ENCODE data around the gene CCDC112.
"Not testable (repeated sequence)": the region's sequence is repeated elsewhere in the genome, so short reads cannot be mapped to it uniquely, and the experiment has no call there.

CCDC112 gene, protein sequence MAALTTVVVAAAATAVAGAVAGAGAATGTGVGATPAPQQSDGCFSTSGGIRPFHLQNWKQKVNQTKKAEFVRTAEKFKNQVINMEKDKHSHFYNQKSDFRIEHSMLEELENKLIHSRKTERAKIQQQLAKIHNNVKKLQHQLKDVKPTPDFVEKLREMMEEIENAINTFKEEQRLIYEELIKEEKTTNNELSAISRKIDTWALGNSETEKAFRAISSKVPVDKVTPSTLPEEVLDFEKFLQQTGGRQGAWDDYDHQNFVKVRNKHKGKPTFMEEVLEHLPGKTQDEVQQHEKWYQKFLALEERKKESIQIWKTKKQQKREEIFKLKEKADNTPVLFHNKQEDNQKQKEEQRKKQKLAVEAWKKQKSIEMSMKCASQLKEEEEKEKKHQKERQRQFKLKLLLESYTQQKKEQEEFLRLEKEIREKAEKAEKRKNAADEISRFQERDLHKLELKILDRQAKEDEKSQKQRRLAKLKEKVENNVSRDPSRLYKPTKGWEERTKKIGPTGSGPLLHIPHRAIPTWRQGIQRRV

DNA sequence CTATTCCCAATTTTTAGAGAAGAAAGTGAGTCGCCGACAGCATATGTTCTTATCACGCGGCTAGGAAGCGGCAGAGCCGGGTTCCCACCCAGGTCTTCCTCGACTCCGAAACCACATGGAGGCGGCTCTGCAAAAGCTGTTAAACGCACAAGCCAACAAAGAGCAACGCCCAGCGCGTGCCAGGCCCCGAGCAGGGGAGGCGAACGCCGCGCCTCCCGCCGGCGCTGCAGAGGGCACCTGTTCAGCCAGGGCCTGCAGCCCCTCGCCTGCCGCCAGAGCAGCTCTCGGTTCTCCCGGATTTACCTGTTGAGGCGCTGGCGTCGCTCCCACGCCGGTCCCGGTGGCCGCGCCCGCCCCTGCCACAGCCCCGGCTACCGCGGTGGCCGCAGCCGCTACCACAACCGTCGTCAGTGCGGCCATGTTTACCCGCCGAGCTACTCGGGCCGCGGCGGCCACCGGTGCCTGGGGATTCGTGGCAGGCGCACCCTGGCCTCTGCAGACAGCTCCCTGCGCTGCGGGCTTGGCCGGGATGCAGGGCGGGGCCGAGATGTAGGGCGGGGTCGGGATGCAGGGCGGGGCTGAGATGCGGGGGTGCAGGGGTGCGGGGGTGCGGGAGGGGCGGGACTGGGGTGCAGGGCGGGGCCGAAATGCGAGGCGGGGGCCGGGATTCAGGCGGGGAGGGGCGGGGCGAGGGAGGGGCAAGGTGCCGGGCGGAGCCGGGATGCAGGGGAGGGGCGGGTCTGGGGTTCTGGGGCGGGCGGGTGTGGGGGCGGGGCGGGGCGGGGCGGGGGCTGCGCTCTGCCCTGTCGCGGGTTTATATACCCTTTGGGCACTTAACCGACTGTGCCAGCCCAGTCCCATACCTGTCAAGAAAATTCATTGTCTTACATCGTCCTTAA, at the start of gene CCDC112:
Gene CCDC112 (minus strand): TSS at position 531 of the 899 bp plus-strand sequence. CDS start 111 bp downstream, at position 420.
- no peak for FAIRE-seq

DNA sequence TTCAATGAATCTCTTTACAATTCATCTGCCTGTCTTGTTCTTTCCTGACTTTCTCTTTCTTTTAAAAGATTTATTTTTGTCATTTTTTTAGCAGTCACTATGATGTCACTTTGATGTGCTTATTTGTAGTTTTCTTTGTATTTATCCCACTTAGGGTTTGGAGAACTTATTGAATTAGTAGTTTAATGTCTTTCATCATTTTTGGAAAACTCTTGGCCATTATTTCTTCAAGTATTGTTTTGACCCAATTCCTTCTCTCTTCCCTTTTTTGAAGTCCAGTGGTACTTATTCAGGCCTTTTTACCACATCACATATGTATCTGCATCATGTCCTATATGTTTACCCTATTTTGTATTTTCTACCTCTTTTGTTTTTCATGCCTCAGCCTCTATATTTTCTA, 48.9 kb upstream of the CCDC112 start:
- FAIRE-seq: no peak

DNA sequence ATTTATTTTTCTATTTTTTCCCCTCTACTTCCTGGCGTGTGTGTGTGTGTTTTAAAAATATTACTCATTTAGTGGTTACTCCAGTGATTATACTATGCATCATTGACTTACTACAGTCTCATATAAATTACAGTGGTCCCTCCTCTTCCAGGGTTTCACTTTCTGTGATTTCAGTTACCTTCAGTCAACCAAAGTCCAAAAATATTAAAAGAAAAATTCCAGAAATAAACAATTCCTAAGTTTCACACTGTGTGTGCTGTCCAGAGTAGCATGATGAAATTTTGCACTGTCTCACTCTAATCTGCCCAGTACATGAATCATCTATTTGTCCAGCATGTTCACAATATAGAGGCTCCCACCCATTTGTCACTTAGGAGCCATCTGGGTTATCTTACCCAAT, 47.4 kb upstream of the CCDC112 start:
- FAIRE-seq: no peak

DNA sequence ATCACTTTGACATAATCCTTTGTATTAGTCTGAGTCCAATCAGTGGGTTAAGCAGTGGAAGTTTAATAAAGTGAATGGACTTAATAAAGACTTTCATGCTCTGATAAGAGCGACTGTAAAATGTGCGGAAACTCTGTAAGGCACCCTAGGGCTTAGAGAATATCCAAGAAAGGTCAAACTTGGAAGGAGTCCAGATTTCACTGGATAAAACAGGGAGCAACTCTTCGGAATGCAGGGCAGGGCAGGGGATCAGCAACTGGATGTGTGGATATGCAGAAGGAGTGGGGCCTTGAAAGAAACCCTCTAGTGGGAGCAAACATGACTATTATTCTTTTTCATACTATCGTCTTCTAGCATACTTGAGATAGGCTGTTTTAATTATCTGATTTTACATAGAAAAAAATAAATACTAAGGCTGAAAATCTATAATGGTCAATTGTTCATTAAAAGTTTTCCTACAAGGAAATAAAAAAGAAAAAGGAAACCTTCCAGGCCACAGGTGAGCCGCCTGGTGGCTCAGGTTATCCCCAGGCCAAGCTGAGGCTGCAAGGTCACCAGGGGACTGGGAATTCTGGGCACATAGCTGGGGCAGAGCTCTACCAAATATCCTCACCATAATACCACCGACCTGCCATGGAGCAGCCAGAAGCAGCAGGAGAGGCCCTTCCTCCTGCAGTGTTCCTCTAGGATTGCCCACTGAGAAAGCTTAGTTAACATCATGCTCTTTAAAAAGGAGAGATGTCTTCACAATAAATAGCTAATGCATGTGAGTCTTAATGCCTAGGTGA, 46.3 kb upstream of the CCDC112 start:
- no peak for FAIRE-seq

DNA sequence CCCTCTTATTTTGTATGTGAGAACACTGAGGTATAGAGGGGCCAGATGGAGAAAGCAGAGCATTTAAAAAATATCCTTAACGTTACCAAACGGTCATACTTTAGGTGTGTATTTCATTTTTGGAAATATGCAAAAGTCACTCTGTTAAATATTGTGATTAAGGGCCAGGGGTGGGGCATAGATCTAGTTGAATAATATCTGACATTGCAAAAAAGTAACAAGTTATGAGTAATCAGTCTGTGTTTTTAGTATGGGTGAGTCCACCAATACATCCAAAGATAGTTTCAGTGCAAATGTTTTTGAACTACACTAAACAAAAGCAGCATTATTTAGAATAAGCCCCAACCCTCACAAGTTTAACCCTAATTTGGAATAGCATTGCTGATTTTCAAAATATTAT, 45.3 kb upstream of the CCDC112 start:
- FAIRE-seq: no peak

DNA sequence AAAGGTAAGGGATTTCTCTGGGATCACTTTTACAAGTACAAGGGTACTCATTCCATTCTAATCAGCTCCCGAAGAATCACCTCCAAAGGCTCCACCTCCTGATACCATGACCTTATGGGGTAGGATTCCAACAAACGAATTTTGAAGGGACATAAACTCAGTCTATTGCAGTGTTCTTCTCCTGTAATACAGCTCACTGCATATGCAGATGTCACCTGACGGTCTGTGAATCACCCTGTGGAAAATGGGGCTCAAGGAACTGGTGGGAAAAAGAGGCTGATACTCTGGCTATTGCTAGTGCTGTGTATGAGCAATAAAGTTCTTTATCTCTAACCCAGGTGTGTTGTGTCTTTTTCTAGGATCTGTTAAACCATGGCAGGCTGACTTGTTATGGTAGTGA, 42.4 kb upstream of the CCDC112 start:
- FAIRE-seq: no peak

DNA sequence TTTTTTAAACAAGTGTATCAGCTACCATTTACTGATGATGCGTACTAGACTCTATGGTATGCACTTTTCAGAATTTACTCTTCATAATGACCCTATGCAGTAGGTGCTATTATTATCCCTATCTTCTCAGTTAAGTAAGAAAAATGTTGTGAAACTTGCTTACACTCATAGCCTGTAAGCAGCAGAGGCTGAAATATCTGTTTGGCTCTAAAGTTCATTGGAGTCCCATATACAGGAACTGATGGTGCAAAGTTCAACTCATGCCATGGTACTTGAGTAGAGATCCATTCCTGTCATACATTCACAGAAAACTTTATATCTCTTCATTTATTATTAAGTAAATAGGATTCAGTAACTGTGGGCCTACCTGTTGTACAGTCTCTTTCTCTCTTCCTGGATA, 41.4 kb upstream of the CCDC112 start:
- no peak for FAIRE-seq

DNA sequence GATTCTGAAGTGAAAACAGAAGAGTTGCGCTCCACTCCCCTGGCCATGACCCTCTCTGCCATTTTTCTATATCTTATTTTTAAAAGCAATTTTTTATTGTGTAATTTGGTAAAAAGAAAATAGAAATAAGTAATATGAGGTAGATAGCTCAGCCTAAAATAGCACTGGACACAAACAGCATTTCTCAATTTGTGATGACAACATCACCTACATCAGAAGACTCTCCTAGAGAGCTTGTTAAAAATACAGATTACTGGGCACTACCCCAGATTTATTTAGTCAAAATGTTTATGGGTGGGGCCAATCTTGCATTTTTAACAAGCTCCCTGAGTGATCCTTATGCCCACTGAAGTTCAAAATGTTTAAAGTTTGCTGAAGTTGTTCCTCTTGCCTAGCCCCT, 40.5 kb upstream of the CCDC112 start:
- no peak for FAIRE-seq

DNA sequence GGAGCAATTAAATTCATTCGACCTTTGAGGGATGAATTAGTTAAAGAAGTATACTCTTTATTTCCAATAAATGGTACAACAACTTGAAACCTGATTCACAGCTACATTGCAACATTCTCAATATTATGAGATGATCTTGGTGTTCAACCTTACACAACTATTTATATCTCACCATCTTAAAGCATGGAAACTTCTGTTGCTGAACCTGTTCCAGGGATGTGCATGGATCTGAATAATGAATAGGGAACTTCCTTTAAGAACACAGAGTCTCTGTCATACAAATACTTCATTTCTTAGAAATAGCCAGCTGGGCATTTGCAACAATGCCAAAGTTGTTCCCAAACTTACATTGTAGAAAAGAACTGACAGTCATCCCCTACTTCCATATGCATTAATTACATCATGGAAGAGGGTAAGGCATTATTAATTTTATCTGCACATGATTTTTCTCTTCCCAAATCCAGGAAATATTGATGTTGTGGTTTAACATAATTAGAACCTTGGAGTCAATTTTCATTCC, 39.8 kb upstream of the CCDC112 start:
- FAIRE-seq: no peak

DNA sequence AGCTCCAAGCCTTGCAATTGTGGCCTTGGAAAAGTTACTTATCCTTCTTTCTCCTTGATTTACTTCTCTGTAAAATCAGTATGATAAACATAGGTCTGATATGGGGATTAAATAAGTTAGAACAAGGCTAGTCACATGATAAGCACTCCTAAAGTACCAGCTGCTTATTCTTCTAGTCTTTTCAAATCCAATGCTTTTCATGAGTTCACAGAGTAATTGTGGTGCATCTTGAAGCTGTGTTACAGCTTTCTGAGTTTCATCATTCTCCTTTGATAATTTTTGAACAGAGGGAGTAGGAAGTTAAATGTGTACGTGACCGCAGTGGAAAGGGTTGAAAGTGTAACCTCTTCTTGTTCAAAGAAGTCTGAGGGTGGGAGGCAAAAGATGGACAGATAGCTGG, 38.8 kb upstream of the CCDC112 start:
- no peak for FAIRE-seq

DNA sequence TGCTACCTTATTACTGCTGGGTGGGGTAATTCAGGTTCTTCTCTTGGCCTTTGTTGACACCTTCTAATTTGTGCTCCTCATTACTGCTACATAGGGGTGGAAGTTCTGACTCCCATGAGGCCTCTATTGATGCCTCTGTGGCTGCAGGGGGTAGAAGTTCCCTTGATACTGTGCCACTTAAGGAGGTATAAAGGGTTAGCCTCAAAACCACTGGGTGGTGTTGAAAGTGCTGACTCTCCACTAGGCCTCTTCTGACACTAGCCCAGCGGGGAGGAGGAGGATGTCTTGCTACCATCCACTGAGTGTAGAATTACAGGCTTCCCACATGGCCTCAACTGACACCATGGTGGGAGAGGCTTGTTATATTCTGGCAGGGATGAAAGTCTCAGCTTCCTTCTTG, 36.7 kb upstream of the CCDC112 start:
- FAIRE-seq: no peak

DNA sequence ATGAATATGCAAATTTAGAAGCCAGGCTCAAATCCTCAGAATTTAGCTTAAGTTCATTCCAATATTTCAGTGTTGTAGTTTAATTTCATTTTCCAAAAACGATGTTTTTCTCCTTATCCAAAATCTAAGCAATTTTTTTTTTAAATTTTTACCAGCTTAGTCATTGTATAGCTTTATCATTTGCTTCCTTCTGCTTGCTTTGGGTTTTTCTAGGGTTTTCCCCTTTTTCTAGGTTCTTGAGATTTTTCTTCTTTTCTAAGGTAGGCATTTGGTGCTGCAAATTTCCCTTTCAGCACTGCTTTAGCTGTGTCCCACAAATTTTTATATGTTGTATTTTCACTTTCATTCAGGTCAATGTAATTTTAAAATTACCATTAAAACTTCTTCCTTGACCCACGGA, 34.4 kb upstream of the CCDC112 start:
- no peak for FAIRE-seq

DNA sequence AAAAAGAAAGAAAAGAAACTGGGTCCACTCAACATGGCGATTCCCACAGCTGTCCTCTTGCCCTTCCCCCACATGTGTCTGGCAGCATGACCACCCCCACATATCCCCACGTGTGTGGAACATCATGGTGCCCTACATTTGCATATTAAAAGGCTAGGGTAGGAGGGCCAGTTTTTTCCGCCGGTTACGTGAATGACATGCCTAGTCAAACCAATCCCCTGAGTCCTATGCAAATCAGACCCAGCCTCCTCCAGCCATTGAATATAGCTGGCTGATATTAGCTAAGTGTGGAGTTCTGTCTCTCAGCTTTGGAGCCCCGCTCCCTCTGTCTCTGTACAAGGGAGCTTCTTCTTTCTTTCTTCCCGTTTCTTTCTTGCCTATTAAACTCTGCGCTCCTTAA, 33.0 kb upstream of the CCDC112 start:
- no peak for FAIRE-seq

DNA sequence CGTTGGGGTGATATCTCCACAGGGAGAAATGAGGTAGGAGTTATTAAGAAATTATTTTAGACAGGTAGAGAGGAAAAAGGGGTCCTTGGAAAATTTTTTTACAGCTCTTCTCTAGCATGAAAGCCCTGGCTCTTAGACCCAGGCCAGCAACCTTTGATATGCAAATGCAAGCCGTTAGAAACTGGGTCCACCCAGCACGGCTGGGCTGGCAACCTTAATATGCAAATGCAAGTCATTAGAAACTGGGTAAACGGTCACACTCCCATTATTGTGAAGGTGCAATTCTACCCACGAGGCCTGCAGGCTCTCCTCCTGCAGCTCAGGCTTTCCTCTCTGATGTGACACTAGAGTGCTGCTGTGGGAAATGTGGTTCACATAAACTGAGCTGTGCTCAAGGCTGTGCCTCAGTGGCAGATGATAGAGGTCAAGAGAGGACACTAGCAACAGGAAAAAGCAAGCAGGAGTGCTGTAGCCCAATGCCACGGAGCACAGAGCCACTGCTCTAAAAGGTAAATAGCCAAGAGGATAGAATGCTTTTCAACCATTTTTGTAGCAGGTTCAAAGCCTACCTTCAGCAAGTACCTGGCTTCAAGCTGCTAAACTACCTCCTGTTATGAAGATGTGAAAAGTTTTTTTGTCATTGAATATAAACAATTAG, 32.3 kb upstream of the CCDC112 start:
- not testable (repeated sequence) for FAIRE-seq

DNA sequence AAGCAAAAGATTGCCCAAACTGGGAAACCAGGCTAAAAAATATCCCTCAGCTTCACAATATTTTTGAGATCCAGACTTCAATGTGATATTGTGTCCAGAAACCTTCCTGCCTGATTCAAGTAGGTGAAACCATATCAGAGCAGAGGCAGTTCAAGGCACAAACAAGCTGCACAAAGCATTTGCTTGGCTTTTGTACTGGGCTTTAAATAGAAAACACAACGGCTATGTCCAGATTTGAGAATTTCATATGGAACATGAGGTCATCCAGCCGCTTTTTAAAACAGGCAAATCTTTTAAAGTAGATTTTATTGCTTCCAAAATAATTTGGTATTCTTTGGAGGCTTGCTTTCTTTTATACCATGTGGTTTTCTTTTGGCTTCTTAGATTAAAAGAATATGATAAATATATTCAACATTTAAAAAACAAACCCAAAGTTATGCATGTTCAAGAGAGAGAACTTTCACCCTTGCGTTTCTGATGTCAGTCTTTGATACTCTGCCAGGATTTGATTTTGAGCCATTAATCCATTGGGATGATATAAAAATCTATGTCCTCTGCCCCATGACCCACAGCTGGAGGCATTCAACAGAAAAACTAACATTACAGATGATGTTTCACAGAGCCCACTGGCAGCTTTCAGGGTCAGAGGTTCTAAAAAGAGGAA, 29.0 kb upstream of the CCDC112 start:
- peak; percentile 99 for FAIRE-seq

DNA sequence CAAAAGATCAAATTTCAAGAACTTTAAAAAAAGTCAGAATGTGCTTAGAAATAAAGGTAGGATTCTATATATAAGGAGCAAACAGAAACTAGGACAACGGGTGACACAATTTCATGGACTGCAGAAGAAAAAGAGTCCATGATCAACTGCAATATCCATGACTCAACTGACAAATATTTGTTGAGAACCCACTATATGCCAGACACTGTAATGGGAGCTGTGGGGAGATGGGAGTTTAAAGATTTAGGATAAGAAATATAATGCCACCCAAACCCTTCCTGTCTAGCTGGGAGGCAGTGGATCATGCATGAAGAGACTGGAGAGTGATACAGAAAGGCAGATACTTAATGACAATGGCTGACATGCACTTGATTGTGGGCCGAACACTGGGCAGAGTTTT, 27.6 kb upstream of the CCDC112 start:
- FAIRE-seq: no peak

DNA sequence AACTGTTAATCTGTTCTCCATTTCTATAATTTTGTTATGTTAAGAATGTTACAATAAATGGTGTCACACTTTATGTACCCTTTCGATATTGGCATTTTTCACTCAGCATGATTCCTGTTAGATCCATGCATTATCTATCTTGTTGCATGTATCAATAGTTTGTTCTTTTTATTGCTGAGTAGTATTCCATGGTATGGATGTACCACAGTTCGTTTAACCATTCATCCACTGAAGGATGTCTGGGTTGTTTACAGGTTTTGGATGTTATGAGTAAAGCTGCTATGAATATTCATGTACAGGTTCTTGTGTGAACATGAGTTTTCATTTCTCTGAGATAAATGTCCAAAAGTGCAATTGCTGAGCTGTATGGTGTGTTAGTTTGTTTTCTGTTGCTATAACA, 26.3 kb upstream of the CCDC112 start:
- FAIRE-seq: no peak

DNA sequence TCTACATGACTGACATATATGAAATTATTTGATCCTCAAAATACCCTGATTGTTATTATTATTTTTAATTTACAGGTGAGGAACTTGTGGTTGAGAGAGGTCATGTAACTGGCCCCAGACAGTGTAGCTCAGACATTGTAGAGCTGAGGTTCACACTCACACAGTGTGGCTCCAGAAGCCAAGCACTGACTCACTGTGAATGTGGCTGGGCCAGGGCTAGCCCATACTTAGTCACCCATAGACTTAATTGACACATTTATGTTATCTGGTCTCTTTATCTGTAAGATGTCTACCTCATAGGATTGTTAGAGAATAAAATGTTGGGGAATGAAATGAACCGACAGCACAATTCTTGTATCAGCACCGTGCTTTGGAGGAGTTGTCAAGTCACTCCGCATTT, 24.9 kb upstream of the CCDC112 start:
- FAIRE-seq: no peak

DNA sequence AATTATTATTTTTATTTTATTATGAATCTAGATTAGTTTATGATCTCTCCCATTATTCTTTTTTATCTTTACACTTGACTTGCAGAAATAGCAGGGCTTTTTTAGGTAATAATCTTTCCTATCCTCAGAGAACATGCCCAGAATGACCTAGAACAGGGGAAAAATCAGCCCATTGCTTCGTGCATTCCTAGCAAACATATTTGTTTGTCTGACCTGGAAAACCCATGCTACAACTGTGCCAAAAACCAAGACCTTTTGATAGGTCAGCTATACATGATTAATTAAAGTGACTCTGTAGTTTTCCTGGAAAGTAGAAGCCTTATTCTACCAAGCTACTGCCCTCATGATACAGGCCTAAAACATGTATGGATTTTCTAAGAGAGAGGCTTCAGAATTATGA, 24.1 kb upstream of the CCDC112 start:
- no peak for FAIRE-seq

DNA sequence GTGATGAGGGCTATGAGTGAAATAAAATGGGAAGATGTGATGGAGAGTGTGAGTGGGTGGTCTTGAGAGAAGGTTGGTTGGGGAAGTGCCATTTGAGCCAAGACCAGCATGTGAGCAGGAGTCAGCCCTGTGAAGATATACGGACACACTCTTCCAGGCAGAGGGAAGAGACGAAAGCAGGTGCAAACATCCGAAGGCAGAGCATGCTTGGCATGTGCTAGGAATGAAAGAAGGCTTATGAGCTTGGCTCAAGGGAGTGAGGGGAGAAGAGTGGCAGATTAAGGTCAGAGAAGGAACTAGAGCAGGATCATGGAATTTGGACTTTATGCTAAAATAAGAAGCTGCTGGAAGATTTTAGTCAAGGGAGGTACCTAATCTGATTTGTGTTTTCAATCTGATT, 23.6 kb upstream of the CCDC112 start:
- FAIRE-seq: no peak

DNA sequence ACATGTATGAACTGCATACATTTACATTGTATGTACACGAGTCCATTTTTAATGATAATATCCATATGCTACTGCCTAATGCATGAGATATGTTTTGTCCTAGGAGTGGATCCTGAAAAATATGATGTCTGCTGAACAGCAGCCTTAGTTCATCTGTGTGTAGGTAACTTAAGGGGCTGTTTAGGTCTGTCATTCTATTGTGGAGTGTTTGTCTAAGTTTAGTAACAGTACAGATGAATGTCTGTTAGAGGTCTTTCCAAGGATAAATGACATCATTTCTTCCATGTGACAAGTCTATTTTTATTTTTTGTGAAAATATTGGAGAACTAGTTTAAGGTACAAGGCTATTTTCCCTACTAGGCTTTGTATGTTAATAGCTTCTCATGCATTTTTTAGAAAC, 22.6 kb upstream of the CCDC112 start:
- peak; percentile 53 for FAIRE-seq

DNA sequence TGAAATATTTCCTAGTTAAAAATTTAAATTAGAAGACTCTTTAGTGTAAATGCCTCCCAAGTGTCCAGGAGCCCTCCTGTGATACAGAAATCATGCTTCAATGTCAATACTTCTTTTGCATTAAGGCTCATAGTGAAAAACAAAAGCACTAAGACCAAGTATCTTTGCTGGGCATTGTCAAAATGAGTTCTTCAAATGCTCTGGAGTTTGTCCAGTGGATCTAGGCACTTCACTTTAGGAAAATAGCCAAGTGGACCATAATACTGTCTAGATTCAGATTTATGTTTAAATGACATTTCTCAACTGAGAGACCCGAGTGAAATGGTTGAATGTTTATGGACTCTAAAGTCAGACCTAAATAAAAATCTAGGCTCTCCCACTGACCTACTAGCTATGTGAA, 21.3 kb upstream of the CCDC112 start:
- no peak for FAIRE-seq
